ENCODE results near the gene TBX6.
"Not testable (repeated sequence)": the region's sequence is repeated elsewhere in the genome, so short reads cannot be mapped to it uniquely, and the experiment has no call there.

The TBX6 gene

DNA sequence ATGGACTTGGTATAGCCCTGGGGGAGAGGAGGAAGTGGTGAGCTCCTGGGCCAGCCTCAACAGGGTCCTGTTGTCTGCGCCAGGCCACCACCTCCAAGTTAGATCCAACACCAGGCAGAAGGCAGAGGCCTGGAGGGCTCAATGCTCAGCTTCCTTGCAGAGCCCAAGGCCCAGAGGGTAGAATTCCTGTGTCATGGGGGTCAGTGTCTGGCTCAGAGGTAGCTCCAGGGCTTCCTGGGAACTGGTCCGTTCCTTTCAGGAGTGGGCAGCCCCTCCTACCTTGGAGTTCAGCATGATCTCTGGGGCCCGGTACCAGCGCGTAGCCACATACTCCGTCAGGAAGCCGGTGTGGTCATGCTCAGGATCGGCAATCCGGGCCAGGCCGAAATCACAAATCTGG lies 26.0 kb upstream of the TBX6 start:
- DNase-seq (ENCODE audit: low read depth in 1 of 2, low spot score in 1 of 2): no peak
- H3K27ac ChIP-seq (replicated peaks): no peak overlapping the region
- TF ChIP-seq SPI1 (IDR thresholded peaks at IDR 0.05; ENCODE audit: borderline replicate concordance, low read depth): no peak
- TF ChIP-seq, protein P1, sequence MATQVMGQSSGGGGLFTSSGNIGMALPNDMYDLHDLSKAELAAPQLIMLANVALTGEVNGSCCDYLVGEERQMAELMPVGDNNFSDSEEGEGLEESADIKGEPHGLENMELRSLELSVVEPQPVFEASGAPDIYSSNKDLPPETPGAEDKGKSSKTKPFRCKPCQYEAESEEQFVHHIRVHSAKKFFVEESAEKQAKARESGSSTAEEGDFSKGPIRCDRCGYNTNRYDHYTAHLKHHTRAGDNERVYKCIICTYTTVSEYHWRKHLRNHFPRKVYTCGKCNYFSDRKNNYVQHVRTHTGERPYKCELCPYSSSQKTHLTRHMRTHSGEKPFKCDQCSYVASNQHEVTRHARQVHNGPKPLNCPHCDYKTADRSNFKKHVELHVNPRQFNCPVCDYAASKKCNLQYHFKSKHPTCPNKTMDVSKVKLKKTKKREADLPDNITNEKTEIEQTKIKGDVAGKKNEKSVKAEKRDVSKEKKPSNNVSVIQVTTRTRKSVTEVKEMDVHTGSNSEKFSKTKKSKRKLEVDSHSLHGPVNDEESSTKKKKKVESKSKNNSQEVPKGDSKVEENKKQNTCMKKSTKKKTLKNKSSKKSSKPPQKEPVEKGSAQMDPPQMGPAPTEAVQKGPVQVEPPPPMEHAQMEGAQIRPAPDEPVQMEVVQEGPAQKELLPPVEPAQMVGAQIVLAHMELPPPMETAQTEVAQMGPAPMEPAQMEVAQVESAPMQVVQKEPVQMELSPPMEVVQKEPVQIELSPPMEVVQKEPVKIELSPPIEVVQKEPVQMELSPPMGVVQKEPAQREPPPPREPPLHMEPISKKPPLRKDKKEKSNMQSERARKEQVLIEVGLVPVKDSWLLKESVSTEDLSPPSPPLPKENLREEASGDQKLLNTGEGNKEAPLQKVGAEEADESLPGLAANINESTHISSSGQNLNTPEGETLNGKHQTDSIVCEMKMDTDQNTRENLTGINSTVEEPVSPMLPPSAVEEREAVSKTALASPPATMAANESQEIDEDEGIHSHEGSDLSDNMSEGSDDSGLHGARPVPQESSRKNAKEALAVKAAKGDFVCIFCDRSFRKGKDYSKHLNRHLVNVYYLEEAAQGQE (IDR thresholded peaks at IDR 0.05; ENCODE audit: insufficient replicate concordance, low read depth): no peak
- no peak for TF ChIP-seq POLR2AphosphoS5 (IDR thresholded peaks at IDR 0.05; ENCODE audit: low read depth)
- TF ChIP-seq, protein P2, sequence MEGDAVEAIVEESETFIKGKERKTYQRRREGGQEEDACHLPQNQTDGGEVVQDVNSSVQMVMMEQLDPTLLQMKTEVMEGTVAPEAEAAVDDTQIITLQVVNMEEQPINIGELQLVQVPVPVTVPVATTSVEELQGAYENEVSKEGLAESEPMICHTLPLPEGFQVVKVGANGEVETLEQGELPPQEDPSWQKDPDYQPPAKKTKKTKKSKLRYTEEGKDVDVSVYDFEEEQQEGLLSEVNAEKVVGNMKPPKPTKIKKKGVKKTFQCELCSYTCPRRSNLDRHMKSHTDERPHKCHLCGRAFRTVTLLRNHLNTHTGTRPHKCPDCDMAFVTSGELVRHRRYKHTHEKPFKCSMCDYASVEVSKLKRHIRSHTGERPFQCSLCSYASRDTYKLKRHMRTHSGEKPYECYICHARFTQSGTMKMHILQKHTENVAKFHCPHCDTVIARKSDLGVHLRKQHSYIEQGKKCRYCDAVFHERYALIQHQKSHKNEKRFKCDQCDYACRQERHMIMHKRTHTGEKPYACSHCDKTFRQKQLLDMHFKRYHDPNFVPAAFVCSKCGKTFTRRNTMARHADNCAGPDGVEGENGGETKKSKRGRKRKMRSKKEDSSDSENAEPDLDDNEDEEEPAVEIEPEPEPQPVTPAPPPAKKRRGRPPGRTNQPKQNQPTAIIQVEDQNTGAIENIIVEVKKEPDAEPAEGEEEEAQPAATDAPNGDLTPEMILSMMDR (IDR thresholded peaks at IDR 0.05; ENCODE audit: insufficient read depth, low read length): no peak
- TF ChIP-seq GABPA (IDR thresholded peaks at IDR 0.05; ENCODE audit: low read depth): no peak

DNA sequence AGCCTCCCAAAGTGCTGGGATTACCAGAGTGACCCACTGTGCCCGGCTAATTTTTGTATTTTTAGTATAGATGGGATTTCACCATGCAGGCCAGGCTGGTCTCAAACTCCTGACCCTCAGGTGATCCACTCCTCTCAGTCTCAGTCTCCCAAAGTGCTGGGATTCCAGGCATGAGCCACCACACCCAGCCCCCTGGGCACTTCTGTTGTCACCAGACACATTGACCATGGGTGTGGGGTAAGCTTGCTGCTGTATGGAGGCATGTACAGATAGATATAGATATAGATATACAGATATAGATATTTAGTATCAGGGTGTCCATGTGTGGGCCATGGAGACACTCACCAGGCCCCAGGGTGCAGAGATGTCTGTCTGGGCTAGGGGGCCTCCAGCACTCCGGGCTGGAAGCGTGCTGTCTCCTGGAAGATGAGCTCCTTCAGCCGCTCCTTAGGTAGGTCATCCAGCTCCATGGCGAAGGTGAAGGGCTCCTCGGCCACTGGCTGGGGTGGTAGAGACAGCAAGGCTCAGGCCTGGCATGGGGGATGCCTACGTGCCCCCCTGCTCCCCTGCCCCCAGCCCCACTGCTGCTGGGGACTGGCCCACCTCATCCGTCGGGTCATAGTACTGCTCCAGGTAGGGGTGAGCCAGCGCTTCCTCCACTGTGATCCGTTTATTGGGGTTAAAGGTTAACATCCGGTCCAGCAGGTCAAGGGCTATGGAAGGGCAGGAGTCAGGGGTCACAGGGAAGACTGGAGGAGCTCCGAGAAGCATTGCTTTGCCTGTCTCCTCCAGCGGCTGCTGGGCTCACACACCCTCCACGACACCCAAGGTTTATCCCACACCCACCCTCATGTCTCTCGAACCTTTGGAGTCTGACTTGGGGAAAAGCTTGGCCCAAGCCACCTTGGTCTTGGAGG lies 24.8 kb upstream of the TBX6 start:
- H3K27me3 ChIP-seq (ENCODE audit: insufficient read depth, poor library complexity, severe bottlenecking): no peaks in the 10 kb centered on the region
- no peak overlapping the region for H3K27ac ChIP-seq (replicated peaks)
- no peak overlapping the region for H3K4me3 ChIP-seq (replicated peaks; ENCODE audit: insufficient read depth, low read length)
- DNase-seq (ENCODE audit: low read depth in 1 of 2, low spot score in 1 of 2): no peak
- TF ChIP-seq GABPA (IDR thresholded peaks at IDR 0.05; ENCODE audit: low read depth): no peak
- no peak for TF ChIP-seq POLR2AphosphoS5 (IDR thresholded peaks at IDR 0.05; ENCODE audit: low read depth)
- TF ChIP-seq, protein P2 (IDR thresholded peaks at IDR 0.05; ENCODE audit: insufficient read depth, low read length): no peak
- TF ChIP-seq SPI1 (IDR thresholded peaks at IDR 0.05; ENCODE audit: borderline replicate concordance, low read depth): no peak
- TF ChIP-seq, protein P1 (IDR thresholded peaks at IDR 0.05; ENCODE audit: insufficient replicate concordance, low read depth): no peak

More for the DNA sequence above, 26.0 kb upstream of the TBX6 start:
- Histone ChIP-seq H3K27me3 (ENCODE audit: insufficient read depth, poor library complexity, severe bottlenecking) (no peaks in the 10 kb centered on the region), H3K4me3 (replicated peaks; ENCODE audit: insufficient read depth, low read length) (no peak overlapping the region)

DNA sequence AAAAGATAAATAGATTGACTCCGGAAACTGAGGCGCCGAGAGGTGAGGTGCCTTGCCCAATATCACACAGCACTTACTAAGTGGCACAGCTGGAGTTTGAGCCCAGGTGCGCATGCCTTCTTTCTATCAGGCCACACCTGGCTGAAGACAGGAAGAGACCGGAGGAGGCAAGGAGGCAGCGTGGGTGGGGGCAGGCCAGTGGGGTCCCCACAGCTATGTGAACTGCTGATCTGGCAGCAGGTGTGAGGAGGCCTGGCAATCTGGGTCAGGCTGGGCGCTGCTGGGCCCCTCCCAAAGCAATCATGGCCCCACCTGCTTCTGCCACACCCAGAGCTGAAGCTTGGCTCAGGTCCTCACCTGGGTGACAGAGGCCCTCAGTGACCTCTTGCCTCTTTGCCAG lies 23.5 kb upstream of the TBX6 start:
- DNase-seq (ENCODE audit: low read depth in 1 of 2, low spot score in 1 of 2): no peak
- H3K27ac ChIP-seq (replicated peaks): no peak overlapping the region
- H3K27me3 ChIP-seq (ENCODE audit: insufficient read depth, poor library complexity, severe bottlenecking): no peaks in the 10 kb centered on the region
- no peak for TF ChIP-seq SPI1 (IDR thresholded peaks at IDR 0.05; ENCODE audit: borderline replicate concordance, low read depth)
- no peak for TF ChIP-seq GABPA (IDR thresholded peaks at IDR 0.05; ENCODE audit: low read depth)
- TF ChIP-seq POLR2AphosphoS5 (IDR thresholded peaks at IDR 0.05; ENCODE audit: low read depth): no peak
- TF ChIP-seq, protein P1 (IDR thresholded peaks at IDR 0.05; ENCODE audit: insufficient replicate concordance, low read depth): no peak
- TF ChIP-seq, protein P2 (IDR thresholded peaks at IDR 0.05; ENCODE audit: insufficient read depth, low read length): no peak
- no peak overlapping the region for H3K4me3 ChIP-seq (replicated peaks; ENCODE audit: insufficient read depth, low read length)

DNA sequence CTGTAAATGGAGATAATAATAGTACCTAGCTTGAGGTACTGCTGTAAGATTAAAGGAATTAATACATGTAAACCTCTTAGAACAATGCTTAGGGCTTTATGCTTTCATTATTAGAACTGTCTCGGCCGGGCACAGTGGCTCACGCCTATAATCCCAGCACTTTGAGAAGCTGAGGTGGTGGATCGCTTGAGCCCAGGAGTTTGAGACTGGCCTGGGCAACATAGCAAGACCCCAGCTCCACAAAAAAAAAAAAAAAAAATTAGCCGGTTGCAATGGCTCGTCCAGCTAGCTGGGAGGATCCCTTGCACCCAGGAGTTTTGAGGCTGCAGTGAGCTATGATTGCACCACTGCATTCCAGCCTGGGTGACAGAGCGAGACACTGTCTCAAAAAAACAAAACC lies 23.1 kb upstream of the TBX6 start:
- not testable (repeated sequence) for DNase-seq (ENCODE audit: low read depth in 1 of 2, low spot score in 1 of 2); H3K4me3 ChIP-seq (replicated peaks; ENCODE audit: insufficient read depth, low read length); H3K27me3 ChIP-seq (ENCODE audit: insufficient read depth, poor library complexity, severe bottlenecking); H3K27ac ChIP-seq (replicated peaks)

Measured in HL-60 (cell line).